Endothelial cell of umbilical vein (primary cell): ENCODE results near the gene BEST2. TPM values are rescaled to one million over a fixed set of nuclear protein-coding genes. Genes with fewer than 3 reads are reported as not detected.

ENCODE experiments used
- BruUV-seq: library from RNA; stranded (reverse); fragments of 400-500 nt; replicated peaks from 2 replicates; lab custom pipeline; 2021; lab: Mats Ljungman, UMichigan
- CTCF ChIA-PET: fragments of 300-600, 350-600 bp; sonication (Branson Sonifier 250); formaldehyde crosslinking; loops from one replicate; lab custom pipeline; 2021; ENCODE audit warnings: antibody characterized with exemption, inconsistent platforms; lab: Charles Lee
- POLR2A ChIA-PET: fragments of 300-600, 350-600 bp; sonication (Branson Sonifier 250); formaldehyde crosslinking; loops from one replicate; lab custom pipeline; 2021; ENCODE audit warnings: antibody characterized with exemption, inconsistent platforms; lab: Charles Lee
- DNase-seq: peaks from one replicate; pipeline ENCODE4 v3.0.0-alpha.2; 2011; ENCODE audit warnings: low read depth, low spot score
- FAIRE-seq: peaks from 2 replicates; lab custom pipeline; 2011; peaks lifted over from hg19 to GRCh38; lab: Jason Lieb, UNC
- H2AFZ ChIP-seq: 2 replicates; pipeline ENCODE4 v1.6.0; 2012; ENCODE audit warnings: low read depth, low read length, control low read depth, inconsistent platforms
- H3K27ac ChIP-seq: 2 replicates; pipeline ENCODE4 v1.5.1; 2011; ENCODE audit warnings: low read depth, mild to moderate bottlenecking, control low read depth, low read length, moderate library complexity; ENCODE audit not compliant: insufficient read depth
- H3K27me3 ChIP-seq, 2 experiments: 2 replicates each; pipeline versions ENCODE4 v1.6.0 to v1.6.1; 2011; ENCODE audit warnings: low read length in 2 of 2, mixed read lengths in 1 of 2; ENCODE audit not compliant: control insufficient read depth in 2 of 2, insufficient read depth in 2 of 2
- H3K36me3 ChIP-seq, 2 experiments: 2 replicates in 1 of 2; 3 replicates in 1 of 2; pipeline ENCODE4 v1.5.1; 2011; ENCODE audit warnings: low read length in 2 of 2, mild to moderate bottlenecking in 1 of 2, moderate library complexity in 1 of 2; ENCODE audit not compliant: control insufficient read depth in 2 of 2, insufficient read depth in 2 of 2; ENCODE audit errors: extremely low read depth in 1 of 2
- H3K4me1 ChIP-seq: 3 replicates; pipeline ENCODE4 v1.5.1; 2011; ENCODE audit warnings: mild to moderate bottlenecking, low read length; ENCODE audit not compliant: control insufficient read depth, insufficient read depth; ENCODE audit errors: extremely low read depth
- H3K4me2 ChIP-seq: 2 replicates; pipeline ENCODE4 v1.6.1; 2011; ENCODE audit warnings: low read length, control low read depth, mixed read lengths; ENCODE audit not compliant: insufficient read depth
- H3K4me3 ChIP-seq, 3 experiments: fragments of 200-600 bp in 1 of 3; sonication (generic), shearing (Covaris generic) in 1 of 3; replicated peaks in 1 of 3; 2 replicates each; pipeline ENCODE4 v1.5.1; 2011 to 2016; ENCODE audit warnings: control low read depth in 3 of 3, low read length in 3 of 3, mild to moderate bottlenecking in 2 of 3, inconsistent platforms in 1 of 3, low read depth in 1 of 3, moderate library complexity in 1 of 3; ENCODE audit not compliant: insufficient read depth in 1 of 3
- H3K79me2 ChIP-seq: 2 replicates; pipeline ENCODE4 v1.6.0; 2012; ENCODE audit warnings: low read length, inconsistent platforms; ENCODE audit not compliant: control insufficient read depth, insufficient read depth
- H3K9ac ChIP-seq: replicated peaks from 2 replicates; pipeline ENCODE3; 2011; ENCODE audit warnings: low read length, control low read depth; ENCODE audit not compliant: insufficient read depth; ENCODE audit errors: extremely low read depth
- H3K9me1 ChIP-seq: replicated peaks from 3 replicates; pipeline ENCODE4 v1.6.0; 2011; ENCODE audit warnings: mild to moderate bottlenecking, low read length; ENCODE audit not compliant: control insufficient read depth, insufficient read depth; ENCODE audit errors: extremely low read depth
- H3K9me3 ChIP-seq: replicated peaks from 2 replicates; pipeline ENCODE4 v1.5.1; 2012; ENCODE audit warnings: low read length, inconsistent platforms; ENCODE audit not compliant: control insufficient read depth, insufficient read depth
- H4K20me1 ChIP-seq: replicated peaks from 2 replicates; pipeline ENCODE3; 2011; ENCODE audit warnings: mild to moderate bottlenecking, low read length; ENCODE audit not compliant: control insufficient read depth, insufficient read depth; ENCODE audit errors: extremely low read depth
- EZH2 ChIP-seq: IDR thresholded peaks from 2 replicates; pipeline ENCODE4 v1.6.1; 2012; ENCODE audit warnings: borderline replicate concordance, low read depth, mild to moderate bottlenecking, moderate library complexity, low read length, inconsistent platforms; ENCODE audit not compliant: severe bottlenecking
- FOS ChIP-seq: IDR thresholded peaks from 2 replicates; pipeline ENCODE4 v1.6.1; 2011; ENCODE audit warnings: mild to moderate bottlenecking, low read length, moderate library complexity, borderline replicate concordance; ENCODE audit not compliant: insufficient read depth
- GATA2 ChIP-seq: IDR thresholded peaks from 2 replicates; pipeline ENCODE4 v1.7.0; 2011; ENCODE audit warnings: low read depth, mild to moderate bottlenecking, moderate library complexity, mixed read lengths, low read length; ENCODE audit not compliant: insufficient read length, insufficient read depth
- JUN ChIP-seq: IDR thresholded peaks from 2 replicates; pipeline ENCODE4 v1.6.1; 2011; ENCODE audit warnings: borderline replicate concordance, low read depth; ENCODE audit not compliant: insufficient read length, insufficient read depth
- MYC ChIP-seq: IDR thresholded peaks from one replicate; pipeline ENCODE4 v1.6.1; 2011; ENCODE audit warnings: mild to moderate bottlenecking, low read depth, low read length
- POLR2A ChIP-seq: IDR thresholded peaks from 2 replicates; pipeline ENCODE4 v1.6.1; 2012; ENCODE audit warnings: low read depth, mild to moderate bottlenecking, control low read depth, low read length
- POLR2AphosphoS5 ChIP-seq: IDR thresholded peaks from 2 replicates; pipeline ENCODE4 v1.6.1; 2012; ENCODE audit warnings: low read depth, mild to moderate bottlenecking, control low read depth, low read length, moderate library complexity; ENCODE audit not compliant: insufficient read depth
- dilution Hi-C: fragments of 300-500 bp; cut with MboI; formaldehyde crosslinking; loops from one replicate; pipeline ENCODE4 v1.15.0; 2019; ENCODE audit warnings: low sequenced_read_pairs; ENCODE audit not compliant: extremely low pct_ligation_motif_present
- intact Hi-C: fragments of 100-400 bp; cut with micrococcal nuclease; formaldehyde crosslinking; loops from one replicate; pipeline ENCODE4 v1.10.0; 2022
- polyA plus RNA-seq, 4 experiments: library from polyadenylated mRNA; depleted of rRNA in 3 of 4; stranded (reverse) in 3 of 4; unstranded in 1 of 4; fragments of >200 nt; gene quantifications; 2 replicates each; pipeline versions ENCODE4 v1.2.1 to v1.2.3, GENCODE V29; 2011 to 2012; ENCODE audit warnings: missing spikeins in 1 of 4
- total RNA-seq: library from RNA; stranded (reverse); gene quantifications from 2 replicates; pipeline ENCODE4 v1.2.3, GENCODE V29; 2021
- TF ChIP-seq, protein P1 (sequence below), 2 donors: IDR thresholded peaks; 1 replicate in 1 of 2; 2 replicates in 1 of 2; pipeline ENCODE4 v1.5.1; 2011; ENCODE audit warnings: low read length in 2 of 2, mild to moderate bottlenecking in 2 of 2, moderate library complexity in 2 of 2, control low read depth in 1 of 2, inconsistent platforms in 1 of 2, low read depth in 1 of 2; ENCODE audit not compliant: insufficient read depth in 1 of 2; ENCODE audit errors: extremely low read depth in 1 of 2
- TF ChIP-seq, protein P2 (sequence below): IDR thresholded peaks from 2 replicates; pipeline ENCODE4 v1.6.1; 2011; ENCODE audit not compliant: insufficient read depth, insufficient read length

The BEST2 gene
- total and polyA plus RNA-seq, 2 donors (not counting 3 experiments of a cell fraction or from before 2014, with no cell fraction given): not detected

DNA sequence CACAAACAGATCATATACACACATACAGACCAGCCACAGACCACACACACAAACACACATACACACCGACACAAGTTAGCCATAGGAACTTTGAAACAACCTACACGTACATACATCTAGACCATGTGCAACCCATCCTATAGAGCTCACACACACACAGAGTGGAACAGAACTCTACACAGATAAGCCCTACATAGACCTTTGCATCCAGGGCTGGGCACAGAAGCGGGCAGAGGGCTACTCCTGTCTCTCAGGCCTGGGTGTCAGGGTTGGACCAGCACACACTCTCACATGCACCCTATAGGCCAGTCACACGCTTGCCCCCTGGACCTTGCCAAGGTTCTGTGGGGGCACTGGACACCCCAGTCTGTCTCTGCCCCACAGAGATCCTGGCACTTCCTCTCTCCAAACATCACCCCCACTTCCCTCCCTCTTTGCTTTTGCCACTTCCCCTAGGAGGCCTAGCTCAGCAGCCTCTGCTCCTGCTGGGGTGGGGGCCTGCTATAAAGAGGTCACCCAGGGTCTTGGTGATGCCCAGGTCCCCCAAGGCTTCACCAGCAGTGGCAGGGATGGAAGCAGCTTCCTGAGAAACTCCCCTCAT is 33.9 kb downstream of the BEST2 start:
- FAIRE-seq: no peak
- dilution Hi-C loops: no loop called here
- TF ChIP-seq, protein P1, sequence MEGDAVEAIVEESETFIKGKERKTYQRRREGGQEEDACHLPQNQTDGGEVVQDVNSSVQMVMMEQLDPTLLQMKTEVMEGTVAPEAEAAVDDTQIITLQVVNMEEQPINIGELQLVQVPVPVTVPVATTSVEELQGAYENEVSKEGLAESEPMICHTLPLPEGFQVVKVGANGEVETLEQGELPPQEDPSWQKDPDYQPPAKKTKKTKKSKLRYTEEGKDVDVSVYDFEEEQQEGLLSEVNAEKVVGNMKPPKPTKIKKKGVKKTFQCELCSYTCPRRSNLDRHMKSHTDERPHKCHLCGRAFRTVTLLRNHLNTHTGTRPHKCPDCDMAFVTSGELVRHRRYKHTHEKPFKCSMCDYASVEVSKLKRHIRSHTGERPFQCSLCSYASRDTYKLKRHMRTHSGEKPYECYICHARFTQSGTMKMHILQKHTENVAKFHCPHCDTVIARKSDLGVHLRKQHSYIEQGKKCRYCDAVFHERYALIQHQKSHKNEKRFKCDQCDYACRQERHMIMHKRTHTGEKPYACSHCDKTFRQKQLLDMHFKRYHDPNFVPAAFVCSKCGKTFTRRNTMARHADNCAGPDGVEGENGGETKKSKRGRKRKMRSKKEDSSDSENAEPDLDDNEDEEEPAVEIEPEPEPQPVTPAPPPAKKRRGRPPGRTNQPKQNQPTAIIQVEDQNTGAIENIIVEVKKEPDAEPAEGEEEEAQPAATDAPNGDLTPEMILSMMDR (IDR thresholded peaks at IDR 0.05; ENCODE audit: extremely low read depth in 1 of 2, insufficient read depth in 1 of 2, low read depth in 1 of 2, low read length in 2 of 2): no peak
- TF ChIP-seq FOS (no peak), GATA2 (no peak), POLR2AphosphoS5 (no peak), JUN (no peak), EZH2 (no peak), POLR2A (no peak), MYC (no peak)
- TF ChIP-seq, protein P2, sequence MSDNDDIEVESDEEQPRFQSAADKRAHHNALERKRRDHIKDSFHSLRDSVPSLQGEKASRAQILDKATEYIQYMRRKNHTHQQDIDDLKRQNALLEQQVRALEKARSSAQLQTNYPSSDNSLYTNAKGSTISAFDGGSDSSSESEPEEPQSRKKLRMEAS: no peak
- ChIA-PET POLR2A (no interaction called here), CTCF (interaction anchor here (1.0 to 4.7 kb wide), 3 partner anchors 8 to 62 kb away, joined by 3 to 48 read pairs (median 3); no protein-coding TSS in a partner anchor)
- DNase-seq: no peak
- peaks cover 28% of the 10 kb centered on the region for H3K4me1 ChIP-seq
- no TSS peak for BruUV-seq
- no peaks in the 10 kb centered on the region for H4K20me1 ChIP-seq
- intact Hi-C loops: loop anchor here (10.0 kb wide), 1 partner anchor 149 kb away; the partner anchor contains the start of genes CALR and FARSA
- H3K9ac ChIP-seq: no peak overlapping the region
- no peaks in the 10 kb centered on the region for H3K9me1 ChIP-seq
- peak overlapping the region; percentile 7 for H2AFZ ChIP-seq
- no peak overlapping the region for H3K4me2 ChIP-seq
- no peaks in the 10 kb centered on the region for H3K27me3 ChIP-seq
- H3K36me3 ChIP-seq: no peaks in the 10 kb centered on the region
- no peak overlapping the region for H3K27ac ChIP-seq
- no peaks in the 10 kb centered on the region for H3K9me3 ChIP-seq
- no peaks in the 10 kb centered on the region for H3K79me2 ChIP-seq
- H3K4me3 ChIP-seq: no peak overlapping the region
